Measurements from ENCODE around the gene ALPG.
"Not testable (repeated sequence)": the region's sequence is repeated elsewhere in the genome, so short reads cannot be mapped to it uniquely, and the experiment has no call there.

Gene ALPG

DNA sequence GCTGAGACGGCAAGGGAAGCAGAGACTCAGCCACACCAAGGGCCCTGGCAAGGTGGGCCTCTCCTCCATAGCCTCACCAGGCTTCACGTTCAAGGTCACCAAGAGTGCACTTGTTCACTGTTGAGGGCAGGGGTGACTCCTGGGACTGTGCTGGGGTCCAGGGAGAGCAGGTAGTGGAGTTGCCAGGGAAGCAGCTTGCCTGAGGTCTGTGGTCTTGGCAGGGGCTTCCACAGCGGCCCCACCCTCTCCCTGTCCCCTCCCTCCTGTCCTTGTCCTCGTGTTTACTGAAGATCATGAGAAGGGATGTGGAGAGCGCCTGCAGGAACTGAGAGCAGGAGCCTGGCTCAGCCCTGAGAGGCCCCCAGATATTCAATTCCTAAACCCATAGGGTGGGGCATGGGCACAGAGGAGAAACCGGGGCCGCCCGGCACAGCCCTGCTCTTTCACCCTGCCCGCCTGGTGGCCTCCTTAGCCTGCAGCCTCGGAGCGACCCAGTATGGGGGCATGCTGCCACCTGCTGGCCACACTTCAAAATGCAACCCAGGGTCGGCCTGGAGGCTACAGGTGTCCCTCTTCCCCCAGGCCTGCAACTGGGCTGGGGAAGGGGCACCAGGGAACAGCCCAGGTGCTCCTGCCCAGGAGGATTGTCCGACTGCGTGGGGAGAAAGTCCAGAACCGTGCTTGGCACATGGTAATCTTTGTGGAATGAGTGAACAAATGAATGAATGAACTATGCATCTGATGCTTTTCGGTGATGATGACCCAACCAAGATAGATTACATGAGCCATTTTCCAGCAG, 33.8 kb downstream of the ALPG start:
- DNase-seq (ENCODE audit: low read depth in 2 of 2), result peak; percentile 56 to 66

DNA sequence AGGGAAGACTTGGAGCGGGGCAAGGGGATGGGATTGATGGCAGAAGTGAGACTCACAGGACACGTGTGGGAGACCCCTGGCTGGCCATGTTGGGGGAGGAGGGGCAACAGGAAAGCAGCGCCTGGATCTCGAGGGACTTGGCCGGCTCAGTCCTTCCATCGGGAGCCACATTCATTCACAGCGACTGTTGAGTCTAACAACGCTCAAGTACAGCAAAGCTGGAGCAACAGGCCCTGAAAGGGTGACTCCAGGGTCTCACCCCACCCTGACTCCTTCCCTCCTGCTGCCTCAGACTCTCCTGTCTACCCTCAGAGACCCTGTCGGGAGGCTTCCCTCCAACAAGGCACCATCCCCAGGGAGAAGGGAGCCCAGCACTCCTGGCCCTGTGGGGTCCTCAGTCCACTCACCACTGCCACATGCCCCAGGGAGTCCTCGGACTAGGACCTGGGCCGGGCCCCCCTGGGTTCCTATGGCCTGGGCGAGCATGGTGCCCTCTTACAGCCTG, 34.6 kb downstream of the ALPG start:
- no peak for DNase-seq (ENCODE audit: low read depth in 2 of 2)

DNA sequence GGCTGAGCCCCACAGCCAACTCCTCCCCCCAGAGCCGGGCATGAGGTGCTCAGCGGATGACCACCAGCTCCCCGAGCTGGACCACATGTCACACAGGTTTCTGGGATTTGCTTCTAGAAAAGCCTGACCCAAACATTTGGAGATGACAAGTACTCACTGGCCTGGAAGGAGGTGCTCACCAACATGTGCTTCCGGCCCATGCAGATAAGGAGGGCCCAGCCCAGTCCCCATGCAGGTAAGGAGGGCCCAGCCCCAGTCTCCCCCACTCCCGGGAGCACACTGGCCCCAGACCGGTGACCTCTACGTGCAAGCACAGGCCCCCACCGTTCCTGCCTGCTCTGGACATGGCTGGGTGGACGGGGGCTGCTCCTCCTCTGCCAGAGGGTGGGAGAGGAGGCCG, 35.3 kb downstream of the ALPG start:
- not testable (repeated sequence) for DNase-seq (ENCODE audit: low read depth in 2 of 2)

DNA sequence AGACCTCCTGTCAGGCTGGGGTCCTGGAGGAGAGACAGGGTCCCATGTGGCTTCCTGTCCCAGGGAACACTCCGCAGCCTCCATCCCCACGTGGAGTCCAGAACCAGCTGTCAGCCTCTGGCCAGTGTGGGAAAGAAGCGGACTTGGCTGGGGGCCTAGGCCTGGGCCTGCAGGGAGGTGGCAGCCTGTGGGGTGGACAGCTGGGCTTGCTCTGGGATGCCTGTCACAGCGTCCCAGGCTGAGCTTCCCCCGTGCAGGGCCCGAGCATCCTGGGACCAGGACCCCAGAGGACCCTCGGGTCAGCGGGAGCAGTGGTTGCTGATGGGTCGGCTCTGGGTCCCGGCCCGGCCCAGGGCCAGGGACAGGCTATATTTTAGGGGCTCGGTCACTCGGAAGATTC, 35.8 kb downstream of the ALPG start:
- not testable (repeated sequence) for DNase-seq (ENCODE audit: low read depth in 2 of 2)

DNA sequence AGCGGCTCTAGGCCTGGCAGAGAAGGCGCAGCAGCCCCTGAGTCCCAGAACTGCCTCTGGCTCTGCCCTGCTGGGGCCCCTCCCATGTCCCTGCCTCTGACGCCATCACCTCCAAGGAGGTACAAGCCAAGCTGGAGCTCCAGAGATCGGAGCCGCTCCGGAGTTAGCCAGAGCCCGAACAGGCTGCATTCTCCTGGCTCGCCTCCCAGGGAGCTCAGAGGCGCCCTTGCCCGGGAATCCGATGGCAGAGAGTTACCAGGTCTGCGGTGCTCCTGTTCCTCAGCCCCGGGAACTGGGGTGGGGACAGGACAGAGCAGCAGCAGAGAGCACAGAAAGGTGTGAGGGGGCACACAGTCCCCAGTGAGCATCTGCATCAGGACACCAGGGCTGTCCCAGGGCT, 36.4 kb downstream of the ALPG start:
- not testable (repeated sequence) for DNase-seq (ENCODE audit: low read depth in 2 of 2)

DNA sequence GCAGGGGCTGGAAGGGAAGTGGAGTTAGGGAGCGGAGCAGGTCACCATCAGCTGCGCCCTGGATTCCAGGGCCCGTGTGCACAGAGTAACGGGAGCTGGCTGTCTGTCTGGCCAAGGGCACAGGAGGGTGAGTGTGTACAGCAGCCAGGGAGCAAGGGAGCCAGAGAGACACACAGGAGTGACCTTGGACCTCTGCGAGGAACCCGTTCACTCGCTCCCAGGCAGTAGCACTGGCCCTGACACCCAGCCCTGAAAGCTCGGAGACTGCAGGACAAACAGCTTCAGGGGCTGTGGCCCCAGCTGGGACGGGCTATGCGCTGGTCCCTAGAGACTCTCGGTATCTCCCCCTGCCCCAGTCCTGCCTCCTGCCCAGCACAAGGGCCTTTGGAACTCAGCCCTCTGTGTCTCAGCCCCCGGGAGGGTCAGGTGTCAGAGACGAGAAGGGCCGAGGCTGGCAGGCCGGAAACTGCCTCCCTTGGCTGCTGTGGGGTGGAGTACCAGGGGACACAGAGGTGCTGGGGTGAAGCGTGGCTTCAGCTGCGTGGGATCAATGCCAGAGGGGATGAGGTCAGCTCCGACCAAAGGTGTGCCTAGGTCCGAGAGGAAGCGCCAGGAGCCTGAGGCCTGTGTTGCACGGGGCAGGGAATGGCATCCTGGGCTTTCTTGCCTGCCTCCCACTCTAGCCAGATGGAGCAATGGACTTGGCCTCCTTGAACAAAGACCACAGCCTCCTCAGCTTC, 37.2 kb downstream of the ALPG start:
- not testable (repeated sequence) for DNase-seq (ENCODE audit: low read depth in 2 of 2)

DNA sequence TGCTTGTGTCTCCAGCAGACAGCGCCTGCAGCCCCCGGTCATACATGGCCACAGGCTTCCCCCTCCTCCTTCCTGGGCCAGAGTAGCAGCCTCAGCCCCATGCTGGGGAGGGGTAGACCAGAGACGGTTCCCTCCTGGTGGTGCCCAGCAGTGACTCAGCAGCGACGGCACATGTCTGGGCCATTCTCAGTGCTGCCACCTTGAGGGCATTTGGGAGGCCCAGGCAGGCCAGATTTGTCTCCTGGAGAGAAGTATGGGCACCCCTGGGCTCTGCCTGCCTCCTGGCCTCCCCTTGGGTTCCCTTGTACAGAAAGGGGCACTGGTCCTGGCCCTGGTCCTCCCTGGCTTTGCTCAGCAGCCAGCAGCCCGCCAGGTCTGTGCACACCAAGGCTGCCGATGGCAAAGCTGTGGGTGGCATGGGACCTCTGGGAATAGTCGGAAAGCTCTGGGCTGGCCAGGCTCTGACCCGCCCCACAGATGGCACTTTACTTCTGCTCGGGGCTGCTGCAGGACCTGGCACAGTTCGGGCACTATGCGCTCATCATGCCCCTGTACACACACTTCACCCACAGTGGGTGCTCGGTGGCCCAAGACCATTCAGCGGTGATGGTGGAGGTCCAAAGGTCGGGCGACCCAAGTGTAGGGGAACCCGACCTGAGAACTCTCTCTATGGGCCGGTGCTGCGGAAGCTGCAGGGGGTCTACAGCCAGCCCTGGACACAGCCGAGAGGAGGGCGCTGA, 37.9 kb downstream of the ALPG start:
- DNase-seq (ENCODE audit: low read depth in 2 of 2), result peak in 1 of 2 donors; percentile 34

DNA sequence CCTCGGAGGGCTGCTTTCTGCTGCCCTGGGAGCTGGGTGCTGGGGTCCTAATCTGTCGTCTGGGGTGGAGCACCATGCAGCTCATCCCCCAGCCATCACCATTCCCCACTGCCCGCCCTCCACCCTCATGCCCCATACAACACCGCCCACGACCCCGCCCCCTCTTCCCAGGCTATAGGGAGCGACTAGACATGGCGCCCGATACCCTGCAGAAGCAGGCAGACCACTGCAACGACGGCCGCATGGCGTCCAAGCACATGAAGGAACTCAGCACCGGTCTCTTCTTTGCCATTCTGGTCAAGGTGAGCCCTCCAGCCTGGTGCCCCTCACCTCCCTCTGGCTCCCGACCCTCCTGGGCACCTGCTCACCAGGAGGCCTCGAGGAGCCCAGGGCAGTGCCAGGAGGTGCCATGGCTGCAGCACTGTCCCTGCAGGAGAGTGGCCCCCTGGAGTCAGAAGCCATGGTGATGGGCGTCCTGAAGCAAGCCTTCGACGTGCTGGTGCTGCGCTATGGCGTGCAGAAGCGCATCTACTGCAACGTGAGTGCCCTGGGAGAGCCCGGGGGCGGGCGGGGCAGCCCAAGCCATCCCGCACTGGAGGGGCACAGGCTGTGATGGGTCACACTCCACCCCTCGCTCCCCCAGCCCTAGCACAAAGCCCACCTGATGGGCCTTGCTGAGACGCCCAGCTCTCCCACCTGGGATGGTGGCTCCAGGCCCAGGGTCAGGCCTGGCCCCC, 38.7 kb downstream of the ALPG start:
- not testable (repeated sequence) for DNase-seq (ENCODE audit: low read depth in 2 of 2)

DNA sequence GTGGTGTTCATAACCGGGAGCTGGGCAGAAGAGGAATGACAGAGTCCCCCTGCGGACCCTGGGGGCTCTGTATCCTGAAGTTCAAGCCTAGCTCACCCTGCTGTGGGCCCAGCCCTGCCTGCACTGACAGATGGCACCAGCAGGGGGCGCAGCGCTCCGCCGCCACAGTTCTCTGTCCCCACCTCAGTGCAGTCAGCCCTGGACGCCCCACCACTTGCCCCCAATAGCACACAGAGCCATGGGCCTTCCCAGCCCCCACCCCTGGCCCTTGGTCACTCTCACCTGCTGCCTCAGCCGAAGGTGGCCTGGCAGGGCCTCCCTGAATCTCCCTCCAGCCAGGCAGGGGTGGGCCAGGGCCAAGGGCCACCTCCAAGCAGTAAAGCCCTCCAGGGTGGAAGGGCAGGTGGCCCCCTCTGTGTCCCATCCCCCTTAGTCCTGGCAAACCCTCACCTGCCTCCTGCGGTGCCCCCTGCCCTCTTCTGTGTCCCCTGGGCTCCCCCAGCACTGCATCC, 39.7 kb downstream of the ALPG start:
- not testable (repeated sequence) for DNase-seq (ENCODE audit: low read depth in 2 of 2)

DNA sequence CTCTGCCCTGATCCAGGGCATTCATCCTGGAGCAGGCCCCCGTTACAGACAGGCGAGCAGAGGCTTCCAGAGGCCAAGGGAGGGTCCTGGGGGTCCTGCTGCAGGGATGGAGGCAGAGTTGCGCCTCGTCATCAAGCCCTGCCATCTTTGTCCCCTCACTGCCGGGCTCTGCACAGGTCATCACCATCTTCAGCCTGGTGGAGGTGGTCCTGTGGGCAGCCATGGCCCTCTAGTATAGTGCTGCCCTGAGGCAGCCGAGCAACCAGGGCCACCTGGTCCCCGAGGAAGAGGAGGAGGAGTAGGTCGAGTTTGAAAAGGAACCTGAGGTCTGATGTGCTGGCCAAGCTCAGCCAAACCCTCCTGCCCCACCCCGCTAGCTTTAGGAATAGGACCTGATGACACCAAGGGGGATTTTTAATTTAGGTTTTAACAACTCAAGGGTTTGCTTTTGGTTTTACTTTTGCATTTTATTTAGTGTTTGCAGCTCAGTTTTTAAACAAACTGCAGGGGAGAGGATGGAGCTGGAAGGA, 40.5 kb downstream of the ALPG start:
- no peak for DNase-seq (ENCODE audit: low read depth in 2 of 2)

DNA sequence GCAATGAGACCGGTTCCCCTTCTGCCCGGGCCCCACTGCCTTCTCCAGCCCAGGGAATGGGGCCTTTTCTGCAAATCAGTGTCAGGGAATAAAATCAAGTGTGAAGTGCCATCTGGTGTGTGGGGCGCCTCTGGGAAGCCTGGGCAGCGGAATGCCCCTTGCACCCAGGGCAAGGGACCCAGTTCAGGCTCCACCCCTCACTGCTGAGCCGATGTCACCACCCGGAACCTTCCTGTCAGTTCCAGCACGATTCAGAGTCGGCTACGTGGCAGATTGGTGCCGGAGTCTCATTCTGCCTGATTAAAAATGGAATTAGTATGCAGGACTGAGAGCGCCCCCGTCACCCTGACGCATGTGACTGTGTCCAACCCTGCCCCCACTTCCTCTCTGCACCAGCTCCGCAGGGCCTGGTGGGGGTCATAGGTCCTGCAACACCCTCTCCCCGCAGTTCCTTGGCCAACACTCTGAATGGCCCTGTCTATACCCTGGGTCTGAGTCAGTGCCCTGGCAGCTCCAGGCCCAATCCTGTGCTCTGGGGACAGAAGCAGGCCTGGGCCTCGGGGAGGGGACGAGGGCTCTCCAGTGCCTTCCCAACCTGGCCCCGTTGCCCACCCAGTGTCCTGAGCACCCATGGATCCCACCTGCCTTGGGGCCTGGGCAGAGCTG, 41.1 kb downstream of the ALPG start:
- DNase-seq (ENCODE audit: low read depth in 2 of 2), result no peak

DNA sequence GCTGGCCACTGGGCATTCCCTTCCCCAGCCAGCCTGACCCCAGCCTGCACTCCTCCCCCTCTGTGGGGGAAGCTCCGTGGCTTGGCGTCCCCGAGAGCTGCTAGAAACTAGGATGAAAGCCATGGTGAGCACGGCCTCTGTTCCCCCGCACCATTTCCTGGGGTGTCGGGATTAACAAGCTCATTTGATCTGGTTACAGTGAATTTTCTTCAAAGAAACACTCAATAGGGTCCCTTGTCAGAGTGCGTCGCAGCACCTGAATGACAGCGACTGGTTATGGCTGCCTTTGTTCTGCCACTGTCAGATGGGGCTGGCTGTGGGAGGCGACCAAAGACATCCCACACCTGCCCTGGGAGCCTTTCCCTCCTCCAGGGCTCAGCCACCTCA, 41.7 kb downstream of the ALPG start:
- no peak for DNase-seq (ENCODE audit: low read depth in 2 of 2)

DNA sequence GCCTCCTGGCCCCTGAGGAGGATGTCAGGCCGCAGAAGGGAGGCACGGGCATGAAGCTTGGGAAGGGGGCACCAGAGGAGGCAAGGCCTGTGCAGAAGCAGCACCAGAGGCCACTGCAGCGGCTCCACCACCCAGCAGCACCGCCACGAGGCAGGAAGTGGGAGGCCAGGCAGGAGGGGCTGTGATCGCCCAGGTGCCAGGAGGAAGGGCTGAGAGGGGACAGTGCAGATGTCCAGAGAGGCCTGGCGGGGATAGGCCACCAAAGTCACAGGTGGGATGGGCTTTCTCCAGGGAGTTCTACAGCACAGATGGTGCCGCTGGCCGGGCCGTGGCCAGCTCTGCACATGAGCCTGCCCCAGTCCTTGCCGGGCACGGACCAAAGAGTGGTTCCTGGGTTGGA, 43.3 kb downstream of the ALPG start:
- no peak for DNase-seq (ENCODE audit: low read depth in 2 of 2)

DNA sequence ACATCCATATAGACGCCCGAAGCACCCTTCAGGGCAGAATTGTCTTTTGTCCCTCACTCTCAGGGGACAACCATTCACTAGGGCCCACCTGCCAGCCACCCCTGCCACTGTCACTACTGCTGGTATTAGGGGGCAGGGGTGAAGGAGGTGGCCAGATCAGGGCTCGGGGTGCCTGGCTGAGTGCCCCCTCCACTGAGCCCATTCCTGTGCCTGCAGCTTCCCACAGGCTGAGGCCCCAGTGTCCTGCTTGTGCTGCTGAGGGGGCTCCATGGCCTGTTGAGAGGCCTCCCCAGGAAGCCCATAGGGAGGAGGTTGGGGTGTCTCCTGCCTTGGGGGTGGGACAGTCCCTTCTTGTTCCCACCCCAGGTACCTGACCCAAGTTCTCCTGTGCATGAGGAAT, 45.0 kb downstream of the ALPG start:
- not testable (repeated sequence) for DNase-seq (ENCODE audit: low read depth in 2 of 2)

DNA sequence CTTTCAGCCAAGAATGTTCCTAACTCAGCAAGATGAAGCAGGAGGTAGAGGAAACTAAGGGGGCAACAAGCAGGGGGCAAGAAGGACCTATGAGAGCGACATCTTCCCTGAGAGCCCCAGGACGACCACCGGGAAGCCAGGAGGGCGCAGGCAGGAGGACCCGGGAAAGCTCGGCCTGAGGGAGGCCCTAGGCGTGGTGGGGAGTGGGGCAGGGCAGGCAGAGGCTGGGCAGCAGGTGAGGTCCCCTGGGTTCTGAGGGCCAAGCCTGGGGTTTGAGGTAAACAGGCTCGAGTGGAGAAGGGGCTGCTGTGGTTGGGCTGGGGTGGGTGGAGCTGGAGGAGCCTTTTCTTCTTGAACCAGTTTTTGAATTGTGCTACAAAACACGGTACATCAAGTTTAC, 48.0 kb downstream of the ALPG start:
- no peak for DNase-seq (ENCODE audit: low read depth in 2 of 2)

DNA sequence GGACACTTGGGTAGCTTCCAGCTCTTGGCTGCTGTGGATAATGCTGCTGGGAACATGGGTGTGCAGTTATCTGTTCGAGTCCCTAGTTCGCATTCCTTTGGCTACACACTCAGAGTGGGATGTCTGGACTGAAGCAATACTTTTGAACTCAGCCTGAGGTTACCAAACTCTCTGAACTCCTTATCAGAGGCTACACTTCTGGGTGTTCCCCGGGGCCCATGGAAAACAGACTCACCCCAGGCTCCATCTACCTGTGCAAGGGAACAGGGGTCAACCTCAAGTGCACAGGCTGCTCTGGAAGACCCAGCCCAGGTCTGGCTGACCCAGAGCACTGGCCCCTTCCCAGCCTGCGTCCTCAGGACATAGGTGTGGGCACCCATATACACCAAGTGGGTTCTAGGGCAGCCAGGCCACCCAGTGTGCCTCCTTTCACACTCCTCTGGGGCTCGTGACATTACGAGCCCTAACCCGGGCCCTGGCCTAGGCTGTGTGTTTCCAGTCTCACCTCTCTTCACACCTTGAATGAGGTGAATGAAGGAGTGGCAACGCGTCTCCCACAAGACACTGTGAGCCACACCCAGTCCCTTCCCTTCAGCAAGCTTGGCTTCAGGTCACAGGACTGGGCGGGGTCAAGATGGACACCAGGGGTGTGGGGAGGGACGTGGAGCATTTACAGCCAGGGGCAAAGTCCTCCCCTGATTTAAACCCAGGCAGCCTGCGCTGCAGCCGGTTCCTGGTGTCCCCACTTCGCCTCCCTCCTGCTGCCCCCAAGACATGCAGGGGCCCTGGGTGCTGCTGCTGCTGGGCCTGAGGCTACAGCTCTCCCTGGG, 49.0 kb downstream of the ALPG start, which contains the start of gene ALPI:
Gene ALPI (plus strand): TSS at position 728 of the 830 bp plus-strand sequence. CDS start 47 bp downstream, at position 775.
- no peak for DNase-seq (ENCODE audit: low read depth in 2 of 2)

DNA sequence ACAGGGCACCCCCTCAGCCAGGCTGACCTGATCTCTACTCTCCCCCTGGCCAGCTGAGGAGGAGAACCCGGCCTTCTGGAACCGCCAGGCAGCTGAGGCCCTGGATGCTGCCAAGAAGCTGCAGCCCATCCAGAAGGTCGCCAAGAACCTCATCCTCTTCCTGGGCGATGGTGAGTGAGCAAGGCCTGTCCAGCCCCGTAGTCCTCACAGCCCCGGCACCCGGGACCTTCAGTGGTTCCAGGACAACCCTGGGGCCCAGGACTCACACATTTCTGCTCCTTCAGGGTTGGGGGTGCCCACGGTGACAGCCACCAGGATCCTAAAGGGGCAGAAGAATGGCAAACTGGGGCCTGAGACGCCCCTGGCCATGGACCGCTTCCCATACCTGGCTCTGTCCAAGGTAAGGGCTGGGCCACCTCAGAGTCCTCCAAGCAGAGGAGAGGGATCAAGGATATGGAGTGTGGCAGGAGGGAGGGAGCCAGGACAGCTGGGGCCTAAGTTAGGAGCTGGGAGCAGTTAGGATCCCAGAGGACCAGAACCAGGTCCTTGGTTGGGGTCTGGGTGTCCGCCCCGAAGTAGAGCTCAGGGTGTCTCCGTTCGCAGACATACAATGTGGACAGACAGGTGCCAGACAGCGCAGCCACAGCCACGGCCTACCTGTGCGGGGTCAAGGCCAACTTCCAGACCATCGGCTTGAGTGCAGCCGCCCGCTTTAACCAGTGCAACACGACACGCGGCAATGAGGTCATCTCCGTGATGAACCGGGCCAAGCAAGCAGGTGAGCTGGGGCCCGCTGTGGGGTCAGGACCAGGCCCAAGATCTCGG, 49.9 kb downstream of the ALPG start:
- DNase-seq (ENCODE audit: low read depth in 2 of 2), result no peak

DNA sequence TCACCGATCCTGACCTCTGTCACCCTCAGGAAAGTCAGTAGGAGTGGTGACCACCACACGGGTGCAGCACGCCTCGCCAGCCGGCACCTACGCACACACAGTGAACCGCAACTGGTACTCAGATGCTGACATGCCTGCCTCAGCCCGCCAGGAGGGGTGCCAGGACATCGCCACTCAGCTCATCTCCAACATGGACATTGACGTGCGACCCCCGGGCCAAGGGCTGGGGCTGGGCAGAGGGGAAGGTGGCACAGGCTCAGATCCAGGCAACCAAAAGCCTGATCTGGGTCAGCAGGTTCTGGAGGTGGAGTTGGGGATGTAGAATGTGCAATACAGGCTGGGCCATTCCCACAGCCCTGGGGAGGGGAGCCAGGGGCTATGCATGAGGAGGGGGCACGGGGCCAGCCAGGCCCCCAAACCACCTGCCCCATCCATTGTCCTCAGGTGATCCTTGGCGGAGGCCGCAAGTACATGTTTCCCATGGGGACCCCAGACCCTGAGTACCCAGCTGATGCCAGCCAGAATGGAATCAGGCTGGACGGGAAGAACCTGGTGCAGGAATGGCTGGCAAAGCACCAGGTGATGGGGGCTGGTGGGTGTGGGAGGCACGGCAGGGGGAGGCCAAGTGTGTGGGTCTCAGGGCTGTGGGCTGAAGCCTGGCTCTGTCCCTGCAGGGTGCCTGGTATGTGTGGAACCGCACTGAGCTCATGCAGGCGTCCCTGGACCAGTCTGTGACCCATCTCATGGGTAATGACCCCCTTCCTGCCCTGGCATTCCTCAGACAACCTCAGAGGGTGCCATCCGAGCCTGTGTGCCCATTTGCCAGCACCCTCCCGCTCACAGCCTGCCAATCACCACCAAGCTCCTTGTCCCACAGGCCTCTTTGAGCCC, 50.7 kb downstream of the ALPG start:
- no peak for DNase-seq (ENCODE audit: low read depth in 2 of 2)

Measured in stimulated activated CD8-positive, alpha-beta memory T cell treated with anti-CD3 and anti-CD28 coated beads, Interleukin-15, amount 100 ng/mL, for 4 hours (primary cell).